Measurements from ENCODE around the gene CYP26B1.

Gene CYP26B1

GRCh38 chr2:72147303-72147971 is at the start of gene CYP26B1:
Gene CYP26B1 (minus strand): TSS chr2:72147862. CDS start chr2:72147834, 28 bp downstream.
- DNase-seq, result peak in 12 of 58 donors; percentile 18 to 52 (median 29)

- DNase-seq, result no peak
Measured at GRCh38 chr2:72193723-72194122, 46.1 kb upstream of the CYP26B1 start.

- DNase-seq, result no peak
Measured at GRCh38 chr2:72191441-72191840, 43.8 kb upstream of the CYP26B1 start.

- no peak for DNase-seq
Measured at GRCh38 chr2:72185206-72185605, 37.5 kb upstream of the CYP26B1 start.

- DNase-seq, result no peak
Measured at GRCh38 chr2:72183466-72183865, 35.8 kb upstream of the CYP26B1 start.

- DNase-seq, result no peak
Measured at GRCh38 chr2:72183016-72183415, 35.4 kb upstream of the CYP26B1 start.

- DNase-seq, result no peak
Measured at GRCh38 chr2:72182547-72182946, 34.9 kb upstream of the CYP26B1 start.

GRCh38 chr2:72181616-72182015 is 34.0 kb upstream of the CYP26B1 start:
- DNase-seq, result no peak

GRCh38 chr2:72180351-72180750 is 32.7 kb upstream of the CYP26B1 start:
- no peak for DNase-seq

GRCh38 chr2:72178551-72178950 is 30.9 kb upstream of the CYP26B1 start:
- DNase-seq, result no peak

- no peak for DNase-seq
Measured at GRCh38 chr2:72176281-72176680, 28.6 kb upstream of the CYP26B1 start.

GRCh38 chr2:72175636-72176035 is 28.0 kb upstream of the CYP26B1 start:
- no peak for DNase-seq

GRCh38 chr2:72173640-72174321 is 26.1 kb upstream of the CYP26B1 start:
- no peak for DNase-seq

GRCh38 chr2:72172478-72172877 is 24.8 kb upstream of the CYP26B1 start:
- no peak for DNase-seq

GRCh38 chr2:72166279-72166678 is 18.6 kb upstream of the CYP26B1 start:
- DNase-seq, result no peak

GRCh38 chr2:72165792-72166191 is 18.1 kb upstream of the CYP26B1 start:
- DNase-seq, result no peak

- DNase-seq, result no peak
Measured at GRCh38 chr2:72162574-72162973, 14.9 kb upstream of the CYP26B1 start.

GRCh38 chr2:72159211-72159993 is 11.7 kb upstream of the CYP26B1 start:
- no peak for DNase-seq

- no peak for DNase-seq
Measured at GRCh38 chr2:72157871-72158771, 10.5 kb upstream of the CYP26B1 start.

- DNase-seq, result no peak
Measured at GRCh38 chr2:72156872-72157271, 9.2 kb upstream of the CYP26B1 start.

- no peak for DNase-seq
Measured at GRCh38 chr2:72155737-72156136, 8.1 kb upstream of the CYP26B1 start.

All from anterior cingulate cortex (tissue), 58 donors.